Measurements from ENCODE around the gene YKT6.
"Not testable (repeated sequence)": the region's sequence is repeated elsewhere in the genome, so short reads cannot be mapped to it uniquely, and the experiment has no call there.

The YKT6 gene

GRCh38 chr7:44193011-44193802 is 7.6 kb upstream of the YKT6 start:
- peak; percentile 43 for DNase-seq (ENCODE audit: low spot score)

- DNase-seq (ENCODE audit: low spot score) = no peak
Measured at GRCh38 chr7:44194069-44194468, 6.7 kb upstream of the YKT6 start.

GRCh38 chr7:44194562-44195145 is 6.1 kb upstream of the YKT6 start:
- DNase-seq (ENCODE audit: low spot score) = no peak

GRCh38 chr7:44195889-44196288 is 4.9 kb upstream of the YKT6 start:
- DNase-seq (ENCODE audit: low spot score) = no peak

DNA sequence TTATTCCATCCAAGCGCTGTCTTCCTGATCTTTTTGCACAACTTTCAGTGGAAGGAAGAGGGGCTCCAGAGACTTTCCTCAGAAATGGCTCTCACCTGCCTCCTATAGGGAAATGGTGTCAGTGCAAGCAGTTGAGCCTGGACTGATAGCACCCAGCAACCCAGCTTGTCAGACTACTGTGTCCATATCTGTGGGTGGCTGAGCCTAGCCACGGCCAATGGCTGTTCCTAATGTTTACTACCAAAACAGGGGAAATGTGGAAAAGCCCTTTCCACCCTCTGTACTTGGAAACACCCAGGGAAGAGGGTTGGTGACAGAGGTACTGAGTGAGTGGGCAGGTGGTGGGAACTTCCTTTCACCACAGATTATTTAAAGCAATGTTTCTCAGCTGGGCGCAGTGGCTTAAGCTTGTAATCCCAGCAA is 4.3 kb upstream of the YKT6 start:
- peak; percentile 59 for DNase-seq (ENCODE audit: low spot score)

- DNase-seq (ENCODE audit: low spot score) = no peak
Measured at GRCh38 chr7:44197474-44197873, 3.3 kb upstream of the YKT6 start.

DNA sequence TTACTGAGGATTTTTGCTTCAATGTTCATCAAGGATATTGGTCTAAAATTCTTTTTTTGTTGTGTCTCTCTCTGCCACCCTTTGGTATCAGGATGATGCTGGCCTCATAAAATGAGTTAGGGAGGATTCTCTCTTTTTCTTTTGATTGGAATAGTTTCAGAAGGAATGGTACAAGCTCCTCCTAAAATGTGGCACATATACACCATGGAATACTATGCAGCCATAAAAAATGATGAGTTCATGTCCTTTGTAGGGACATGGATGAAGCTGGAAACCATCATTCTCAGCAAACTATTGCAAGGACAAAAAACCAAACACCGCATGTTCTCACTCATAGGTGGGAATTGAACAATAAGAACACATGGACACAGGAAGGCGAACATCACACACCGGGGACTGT is 615 bp upstream of the YKT6 start:
- DNase-seq (ENCODE audit: low spot score) = not testable (repeated sequence)

- DNase-seq (ENCODE audit: low spot score) = no peak
Measured at GRCh38 chr7:44201813-44202212, 1.0 kb downstream of the YKT6 start.

GRCh38 chr7:44206008-44206407 is 5.2 kb downstream of the YKT6 start:
- no peak for DNase-seq (ENCODE audit: low spot score)

DNA sequence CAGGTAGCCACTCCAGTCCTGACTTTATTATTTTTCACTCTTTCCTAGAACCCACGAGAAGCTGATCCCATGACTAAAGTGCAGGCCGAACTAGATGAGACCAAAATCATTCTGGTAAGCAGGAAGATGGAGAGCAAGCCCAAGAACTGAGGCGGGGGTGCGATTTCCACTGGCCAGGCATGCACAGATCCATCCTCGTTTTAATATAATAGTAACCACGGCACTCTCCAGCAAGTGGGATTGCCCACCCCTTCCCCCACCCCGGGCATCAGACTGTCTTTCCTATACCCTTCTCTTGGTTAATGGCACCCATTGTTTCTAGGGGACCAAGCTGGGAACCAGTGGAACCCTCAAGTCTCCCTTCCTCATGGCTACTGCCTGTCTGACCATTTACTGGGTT is 7.3 kb downstream of the YKT6 start:
- no peak for DNase-seq (ENCODE audit: low spot score)

DNA sequence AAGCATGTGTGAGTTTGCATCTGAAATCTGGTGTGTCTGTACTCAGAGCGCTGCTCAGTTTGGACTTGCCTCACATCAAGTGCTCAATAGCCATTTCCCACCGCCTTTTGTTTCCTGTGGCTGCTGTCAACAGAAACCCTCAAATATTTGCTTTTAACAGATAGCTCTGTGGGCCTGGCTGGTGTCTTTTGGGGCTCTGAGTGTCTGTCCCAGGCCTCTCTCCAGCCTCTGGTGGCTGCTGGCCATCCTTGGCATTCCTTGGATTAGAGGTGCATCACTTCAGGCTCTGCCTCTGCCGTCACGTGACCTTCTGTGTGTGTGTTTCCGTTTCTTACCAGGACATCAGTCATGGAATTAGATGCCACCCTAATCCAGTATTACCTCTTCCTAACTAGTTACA is 9.3 kb downstream of the YKT6 start:
- no peak for DNase-seq (ENCODE audit: low spot score)

- DNase-seq (ENCODE audit: low spot score) = no peak
Measured at GRCh38 chr7:44211126-44211675, 10.4 kb downstream of the YKT6 start.

GRCh38 chr7:44212018-44212417 is 11.2 kb downstream of the YKT6 start:
- no peak for DNase-seq (ENCODE audit: low spot score)

GRCh38 chr7:44212581-44213184 is 11.9 kb downstream of the YKT6 start:
- no peak for DNase-seq (ENCODE audit: low spot score)

- DNase-seq (ENCODE audit: low spot score) = no peak
Measured at GRCh38 chr7:44213206-44213876, 12.6 kb downstream of the YKT6 start.

DNA sequence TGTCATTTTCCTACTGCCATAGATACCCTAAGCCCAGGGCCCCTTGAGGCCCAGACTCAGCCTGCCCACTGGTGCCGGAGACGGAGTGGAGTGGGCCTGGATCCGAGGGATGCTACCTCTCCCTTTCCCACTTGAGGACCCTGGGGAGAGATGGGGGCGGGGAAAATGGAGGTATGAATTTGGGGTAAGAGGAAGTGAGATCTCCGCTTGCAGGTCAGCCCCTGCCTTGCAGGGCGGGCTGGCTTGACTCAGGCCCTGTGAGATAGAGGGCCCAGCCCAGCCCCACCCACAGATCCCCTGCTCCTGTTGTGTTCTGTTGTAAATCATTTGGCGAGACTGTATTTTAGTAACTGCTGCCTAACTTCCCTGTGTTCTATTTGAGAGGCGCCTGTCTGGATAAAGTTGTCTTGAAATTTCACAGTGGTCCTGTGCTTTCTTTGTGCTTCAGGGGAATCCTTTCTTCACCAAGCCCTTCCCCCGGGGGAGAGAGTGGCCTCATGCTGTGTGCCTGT is 13.2 kb downstream of the YKT6 start:
- no peak for DNase-seq (ENCODE audit: low spot score)

DNA sequence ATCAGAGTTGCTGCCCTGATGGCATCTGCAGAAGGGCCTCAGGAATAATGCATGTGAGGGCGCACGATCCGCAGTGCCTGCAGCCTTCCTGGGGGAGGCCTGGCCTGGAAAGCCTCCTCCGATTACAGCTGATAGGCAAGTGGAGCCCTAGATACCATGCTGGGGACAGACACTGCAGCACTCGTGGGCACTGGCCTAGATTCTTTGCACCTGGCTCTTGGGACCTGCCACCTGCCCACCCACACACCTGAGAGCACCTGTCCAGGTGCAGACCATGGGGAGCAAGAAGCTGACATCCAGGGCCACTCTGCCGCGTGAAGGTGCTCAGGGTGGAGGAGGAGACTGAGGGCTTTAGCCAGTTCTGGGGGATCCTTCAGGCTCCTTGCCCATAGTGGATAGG is 14.8 kb downstream of the YKT6 start:
- DNase-seq (ENCODE audit: low spot score) = no peak

GRCh38 chr7:44216019-44216418 is 15.2 kb downstream of the YKT6 start:
- no peak for DNase-seq (ENCODE audit: low spot score)

- no peak for DNase-seq (ENCODE audit: low spot score)
Measured at GRCh38 chr7:44216521-44217222, 15.9 kb downstream of the YKT6 start.

DNA sequence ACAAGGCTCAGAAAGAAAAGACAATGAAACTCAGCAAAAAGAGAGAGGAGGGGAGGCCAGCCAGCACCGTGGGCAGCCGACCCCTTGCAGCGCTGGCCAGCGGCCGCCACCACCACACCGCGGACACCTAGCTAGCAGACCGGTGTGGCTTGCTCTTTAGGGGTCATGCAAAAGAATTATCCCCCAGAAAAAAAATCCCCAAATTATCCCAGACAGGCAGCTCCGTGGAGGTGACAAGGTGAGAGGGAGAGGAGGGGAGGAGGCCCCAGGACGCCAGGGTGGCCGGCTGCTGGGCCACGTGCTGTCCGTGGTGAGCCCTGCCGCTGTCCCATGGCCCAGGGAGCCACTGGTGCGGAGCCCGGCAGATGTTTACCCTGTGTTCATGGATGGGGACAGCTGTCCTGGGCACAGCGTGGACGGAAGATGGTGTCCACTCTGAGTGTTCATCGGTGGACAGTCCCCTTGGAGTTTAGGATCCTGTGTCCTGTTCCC is 16.5 kb downstream of the YKT6 start:
- DNase-seq (ENCODE audit: low spot score) = no peak

DNA sequence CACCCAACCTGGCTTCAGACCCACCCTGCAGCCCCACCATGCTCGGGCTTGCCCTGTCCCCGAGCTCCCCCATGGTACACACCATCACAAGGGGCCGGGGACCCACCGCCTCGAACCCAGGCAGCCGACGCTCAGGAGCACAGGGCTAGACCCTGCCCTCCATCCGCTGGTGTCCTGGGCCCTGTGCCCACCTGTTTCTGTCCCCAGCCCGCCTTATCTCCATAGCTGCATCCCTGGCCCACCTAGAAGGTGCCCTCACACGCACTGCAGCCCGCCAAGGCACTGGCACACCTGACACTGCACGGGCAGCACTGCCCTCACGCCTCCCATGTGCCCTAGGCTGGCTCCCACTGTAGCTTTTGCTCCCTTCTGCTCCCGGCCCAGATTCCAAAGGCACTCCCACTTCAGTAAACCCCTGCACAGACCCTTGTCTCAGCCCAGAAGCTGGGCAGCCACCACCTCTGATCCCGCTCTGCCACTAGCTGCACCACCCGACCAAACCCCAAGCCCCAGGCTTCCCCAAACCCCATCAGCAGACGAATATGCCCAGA is 17.1 kb downstream of the YKT6 start:
- DNase-seq (ENCODE audit: low spot score) = no peak

All from iPS-NIHi11 (cell line).